GM23338 (cell line): ENCODE results near the gene SORCS2. TPM values are rescaled to one million over a fixed set of nuclear protein-coding genes. Genes with fewer than 3 reads are reported as not detected.

Experiments
- ATAC-seq: fragments of 200-7000 bp; cut with Tn5 transposase; 3 replicates; pipeline ENCODE4 v1.9.1; 2020
- DNase-seq: peaks from one replicate; pipeline ENCODE4 v3.0.0-alpha.2; 2015; ENCODE audit warnings: low spot score
- H2AFZ ChIP-seq: fragments of 200-600 bp; sonication (generic); 2 replicates; pipeline ENCODE4 v1.8.0; 2016; ENCODE audit warnings: antibody characterized with exemption, mild to moderate bottlenecking, moderate library complexity
- H3F3A ChIP-seq: fragments of 200-600 bp; sonication (generic); replicated peaks from 2 replicates; pipeline ENCODE4 v1.8.0; 2017; ENCODE audit warnings: antibody characterized with exemption, mixed run types, low read depth
- H3K27ac ChIP-seq: fragments of 200-600 bp; sonication (generic); 2 replicates; pipeline ENCODE4 v1.6.1; 2016; ENCODE audit warnings: low read depth
- H3K27me3 ChIP-seq: fragments of 200-600 bp; sonication (generic); 2 replicates; pipeline ENCODE4 v1.8.0; 2016; ENCODE audit warnings: mild to moderate bottlenecking, mixed run types, moderate library complexity; ENCODE audit not compliant: insufficient read depth
- H3K36me3 ChIP-seq: fragments of 200-600 bp; sonication (generic); 2 replicates; pipeline ENCODE4 v1.8.0; 2016; ENCODE audit warnings: mild to moderate bottlenecking; ENCODE audit not compliant: insufficient read depth
- H3K4me1 ChIP-seq: fragments of 200-600 bp; sonication (generic); 2 replicates; pipeline ENCODE4 v1.8.0; 2016; ENCODE audit warnings: mild to moderate bottlenecking, moderate library complexity; ENCODE audit not compliant: insufficient read depth
- H3K4me2 ChIP-seq: fragments of 200-600 bp; sonication (generic); 2 replicates; pipeline ENCODE4 v1.7.1; 2017; ENCODE audit warnings: mixed run types
- H3K4me3 ChIP-seq: fragments of 200-600 bp; sonication (generic); 2 replicates; pipeline ENCODE4 v1.6.1; 2016; ENCODE audit warnings: mixed run types
- H3K79me2 ChIP-seq: fragments of 200-600 bp; sonication (generic); replicated peaks from 2 replicates; pipeline ENCODE4 v1.8.0; 2017; ENCODE audit warnings: mild to moderate bottlenecking; ENCODE audit not compliant: insufficient read depth
- H3K9me2 ChIP-seq: fragments of 200-600 bp; sonication (generic); 2 replicates; pipeline ENCODE4 v1.8.0; 2017; ENCODE audit not compliant: insufficient read depth
- H4K20me1 ChIP-seq: fragments of 200-600 bp; sonication (generic); replicated peaks from 2 replicates; pipeline ENCODE4 v1.8.0; 2017; ENCODE audit warnings: mild to moderate bottlenecking; ENCODE audit not compliant: insufficient read depth
- H3K27ac Mint-ChIP-seq: 2 replicates; pipeline ENCODE4 v1.8.0; 2020; ENCODE audit warnings: inconsistent platforms, mild to moderate bottlenecking, moderate library complexity, mixed read lengths
- H3K27me3 Mint-ChIP-seq: 3 replicates; pipeline ENCODE4 v1.8.0; 2022; ENCODE audit warnings: low read depth, mild to moderate bottlenecking, moderate library complexity, mixed read lengths, inconsistent platforms; ENCODE audit not compliant: insufficient read depth, poor library complexity
- H3K36me3 Mint-ChIP-seq: 3 replicates; pipeline ENCODE4 v1.8.0; 2021; ENCODE audit warnings: low read depth, mild to moderate bottlenecking, inconsistent platforms, moderate library complexity, mixed read lengths
- H3K4me1 Mint-ChIP-seq: 3 replicates; pipeline ENCODE4 v1.8.0; 2020; ENCODE audit warnings: mild to moderate bottlenecking, inconsistent platforms, mixed read lengths
- H3K4me3 Mint-ChIP-seq: 3 replicates; pipeline ENCODE4 v1.8.0; 2021; ENCODE audit warnings: moderate library complexity, mild to moderate bottlenecking, inconsistent platforms, mixed read lengths
- H3K9me3 Mint-ChIP-seq: 3 replicates; pipeline ENCODE4 v1.8.0; 2020; ENCODE audit warnings: moderate library complexity, mild to moderate bottlenecking, inconsistent platforms, mixed read lengths
- CREB1 ChIP-seq: fragments of 250-450 bp; sonication (Bioruptor Pico); IDR thresholded peaks from 2 replicates; pipeline ENCODE4 v1.5.0; 2020; ENCODE audit warnings: low read depth, mild to moderate bottlenecking, moderate library complexity
- CTCF ChIP-seq, 2 experiments: fragments of 200-600 bp in 1 of 2; sonication (generic) in 1 of 2; conservative IDR thresholded peaks; 2 replicates each; pipeline versions ENCODE4 v1.5.1 to v1.6.1; 2016 to 2017; ENCODE audit warnings: antibody characterized with exemption in 2 of 2, low read depth in 2 of 2, mild to moderate bottlenecking in 2 of 2, moderate library complexity in 1 of 2
- EZH2phosphoT487 ChIP-seq: fragments of 200-600 bp; sonication (generic); IDR thresholded peaks from one replicate; pipeline ENCODE4 v1.8.1; 2018; ENCODE audit warnings: antibody characterized with exemption; ENCODE audit not compliant: unreplicated experiment
- POLR2AphosphoS5 ChIP-seq: IDR thresholded peaks from 2 replicates; pipeline ENCODE4 v1.6.1; 2016; ENCODE audit warnings: antibody characterized with exemption, low read depth
- STAT1 ChIP-seq: IDR thresholded peaks from one replicate; pipeline ENCODE4 v1.6.1; 2016; ENCODE audit warnings: antibody characterized with exemption; ENCODE audit not compliant: unreplicated experiment
- ZNF114 ChIP-seq: fragments of 250-450 bp; sonication (Bioruptor Pico); IDR thresholded peaks from 2 replicates; pipeline ENCODE4 v1.5.0; 2020; ENCODE audit warnings: mild to moderate bottlenecking, moderate library complexity
- ZNF462 ChIP-seq: fragments of 250-450 bp; sonication (Bioruptor Pico); IDR thresholded peaks from 2 replicates; pipeline ENCODE4 v1.5.0; 2020; ENCODE audit warnings: mild to moderate bottlenecking, moderate library complexity
- polyA plus RNA-seq: library from polyadenylated mRNA; unstranded; fragments of >200 nt; fragmentation: Nextera tagmentation; extraction: Ambion mirVana; gene quantifications from 2 replicates; pipeline ENCODE4 v1.2.1, GENCODE V29; 2016
- total RNA-seq: library from RNA; depleted of rRNA; stranded (reverse); fragments of >200 nt; shearing (Covaris generic); gene quantifications from 2 replicates; pipeline ENCODE4 v1.2.3, GENCODE V29; 2014

The SORCS2 gene
- total and polyA plus RNA-seq, 2 experiments from 2014 or later, result 0.47 to 2.4 TPM

- TF ChIP-seq ZNF462 (CRISPR knock-in tag) (no peak), EZH2phosphoT487 (no peak), CREB1 (CRISPR knock-in tag) (no peak), CTCF (conservative IDR thresholded peaks at IDR 0.05; ENCODE audit: low read depth in 2 of 2) (no peak), POLR2AphosphoS5 (no peak), ZNF114 (CRISPR knock-in tag) (no peak)
These were observed 2.1 kb upstream of the SORCS2 start (continued) for GRCh38 chr4:7190278-7190594.

GRCh38 chr4:7190691-7191545 lies 1.4 kb upstream of the SORCS2 start:
- Histone ChIP-seq H2AFZ (no peak overlapping the region), H3K79me2 (no peaks in the 10 kb centered on the region), H3K27me3 (peaks cover 22% of the 10 kb centered on the region), H3K36me3 (no peaks in the 10 kb centered on the region), H3K9me2 (no peaks in the 10 kb centered on the region), H3F3A (no peaks in the 10 kb centered on the region), H3K27ac (no peak overlapping the region), H3K4me3 (no peak overlapping the region), H3K4me2 (no peak overlapping the region), H4K20me1 (no peaks in the 10 kb centered on the region; the same call in 1 of the 2 replicates), H3K4me1 (no peaks in the 10 kb centered on the region; the same call in 1 of the 2 replicates)
- H3K4me1 Mint-ChIP-seq, result peaks cover 9% of the 10 kb centered on the region
- no peaks in the 10 kb centered on the region for H3K9me3 Mint-ChIP-seq
- no peak overlapping the region; the same call in 2 of the 3 replicates for H3K4me3 Mint-ChIP-seq
- DNase-seq (no peak), ATAC-seq (no peak)
- peaks cover 43% of the 10 kb centered on the region for H3K27me3 Mint-ChIP-seq
- H3K27ac Mint-ChIP-seq, result no peak overlapping the region
- no peaks in the 10 kb centered on the region for H3K36me3 Mint-ChIP-seq
- no peak for TF ChIP-seq CTCF (conservative IDR thresholded peaks at IDR 0.05; ENCODE audit: low read depth in 2 of 2)
- no peak for TF ChIP-seq EZH2phosphoT487
- TF ChIP-seq CREB1 (CRISPR knock-in tag), result no peak
- TF ChIP-seq STAT1, result no peak
